Central memory CD8-positive, alpha-beta T cell (primary cell): ENCODE data around the gene OBSCN.

Experiments
- ATAC-seq: fragments of 150-1000 bp; cut with Tn5 transposase; replicated peaks from 2 replicates; pipeline ENCODE4 v1.10.0; 2022; ENCODE audit warnings: mild to moderate bottlenecking, moderate FRiP score, moderate number of reproducible peaks; ENCODE audit not compliant: poor library complexity, severe bottlenecking; ENCODE audit errors: extremely low read depth
- DNase-seq, 2 donors: peaks; one replicate each; pipeline ENCODE4 v3.0.0; 2021; ENCODE audit warnings: low spot score in 2 of 2
- H3K27ac Mint-ChIP-seq: one replicate; pipeline ENCODE4 v1.8.0; 2022; ENCODE audit warnings: low read depth, mild to moderate bottlenecking, moderate library complexity, mixed read lengths
- H3K27me3 Mint-ChIP-seq: one replicate; pipeline ENCODE4 v1.8.0; 2022; ENCODE audit warnings: mixed read lengths
- H3K36me3 Mint-ChIP-seq: one replicate; pipeline ENCODE4 v1.8.0; 2022; ENCODE audit warnings: mild to moderate bottlenecking, moderate library complexity, mixed read lengths; ENCODE audit not compliant: insufficient read depth
- H3K4me1 Mint-ChIP-seq: one replicate; pipeline ENCODE4 v1.8.0; 2022; ENCODE audit warnings: mixed read lengths
- H3K4me3 Mint-ChIP-seq: one replicate; pipeline ENCODE4 v1.8.0; 2022; ENCODE audit warnings: mild to moderate bottlenecking, moderate library complexity, mixed read lengths
- H3K9me3 Mint-ChIP-seq: one replicate; pipeline ENCODE4 v1.8.0; 2022; ENCODE audit warnings: mixed read lengths

OBSCN gene

DNA sequence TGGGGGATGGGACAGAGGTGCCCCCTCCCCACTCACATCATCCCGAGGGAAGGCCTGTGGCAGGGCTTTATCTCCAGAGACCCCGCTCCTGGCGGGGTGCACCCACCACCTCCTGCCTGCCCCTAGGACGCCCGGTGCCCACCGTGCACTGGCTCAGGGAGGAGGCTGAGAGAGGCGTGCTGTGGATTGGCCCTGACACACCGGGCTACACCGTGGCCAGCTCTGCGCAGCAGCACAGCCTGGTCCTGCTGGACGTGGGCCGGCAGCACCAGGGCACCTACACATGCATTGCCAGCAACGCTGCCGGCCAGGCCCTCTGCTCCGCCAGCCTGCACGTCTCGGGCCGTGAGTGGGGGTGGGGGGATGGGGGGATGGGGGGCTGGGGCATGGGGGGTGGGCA lies 127.1 kb downstream of the OBSCN start:
- Mint-ChIP-seq H3K36me3 (peaks cover 2% of the 10 kb centered on the region), H3K4me3 (no peak overlapping the region), H3K9me3 (no peaks in the 10 kb centered on the region), H3K27ac (no peak overlapping the region), H3K27me3 (no peaks in the 10 kb centered on the region), H3K4me1 (no peaks in the 10 kb centered on the region)
- DNase-seq = no peak
- ATAC-seq = no peak

DNA sequence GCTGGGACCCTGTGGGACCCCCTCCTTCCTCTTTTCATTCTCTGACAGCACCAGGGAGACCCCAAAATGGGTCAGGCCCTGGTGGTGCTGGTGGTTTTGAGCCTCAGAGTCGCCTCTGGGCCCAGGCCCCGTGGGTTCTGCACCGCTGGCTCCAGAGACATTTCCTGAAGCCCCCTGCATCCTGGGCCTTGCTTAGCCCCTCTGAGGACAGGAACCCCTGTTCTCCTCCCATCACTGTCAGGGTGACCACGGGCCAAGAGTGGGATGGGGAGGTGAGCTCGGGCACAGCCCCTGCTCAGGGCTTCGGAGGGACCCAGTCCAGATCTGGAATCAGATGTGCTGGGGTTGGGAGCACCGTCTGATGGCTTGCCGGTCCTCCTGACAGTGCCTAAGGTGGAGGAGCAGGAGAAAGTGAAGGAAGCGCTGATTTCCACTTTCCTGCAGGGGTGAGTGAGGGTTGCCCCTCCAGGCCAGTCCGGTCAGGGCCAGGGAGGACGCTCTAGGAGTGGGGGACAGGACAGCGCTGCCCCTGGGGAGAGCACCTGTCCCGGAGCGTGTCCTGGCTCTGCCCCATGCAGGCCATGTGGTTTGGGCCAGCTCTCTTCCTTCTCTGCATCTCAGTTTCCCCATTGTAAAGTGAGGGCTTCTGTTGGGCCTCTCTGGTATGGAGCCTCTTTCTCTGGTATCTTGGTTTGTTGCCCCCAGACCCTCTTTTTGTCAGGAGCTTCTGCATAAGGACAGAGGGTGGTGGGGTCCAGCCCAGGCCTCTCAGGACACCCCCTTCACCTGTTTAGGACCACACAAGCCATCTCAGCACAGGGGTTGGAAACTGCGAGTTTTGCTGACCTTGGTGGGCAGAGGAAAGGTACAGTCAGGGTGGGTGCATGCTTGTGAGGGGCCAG lies 127.8 kb downstream of the OBSCN start:
- no peak overlapping the region for H3K27ac Mint-ChIP-seq

DNA sequence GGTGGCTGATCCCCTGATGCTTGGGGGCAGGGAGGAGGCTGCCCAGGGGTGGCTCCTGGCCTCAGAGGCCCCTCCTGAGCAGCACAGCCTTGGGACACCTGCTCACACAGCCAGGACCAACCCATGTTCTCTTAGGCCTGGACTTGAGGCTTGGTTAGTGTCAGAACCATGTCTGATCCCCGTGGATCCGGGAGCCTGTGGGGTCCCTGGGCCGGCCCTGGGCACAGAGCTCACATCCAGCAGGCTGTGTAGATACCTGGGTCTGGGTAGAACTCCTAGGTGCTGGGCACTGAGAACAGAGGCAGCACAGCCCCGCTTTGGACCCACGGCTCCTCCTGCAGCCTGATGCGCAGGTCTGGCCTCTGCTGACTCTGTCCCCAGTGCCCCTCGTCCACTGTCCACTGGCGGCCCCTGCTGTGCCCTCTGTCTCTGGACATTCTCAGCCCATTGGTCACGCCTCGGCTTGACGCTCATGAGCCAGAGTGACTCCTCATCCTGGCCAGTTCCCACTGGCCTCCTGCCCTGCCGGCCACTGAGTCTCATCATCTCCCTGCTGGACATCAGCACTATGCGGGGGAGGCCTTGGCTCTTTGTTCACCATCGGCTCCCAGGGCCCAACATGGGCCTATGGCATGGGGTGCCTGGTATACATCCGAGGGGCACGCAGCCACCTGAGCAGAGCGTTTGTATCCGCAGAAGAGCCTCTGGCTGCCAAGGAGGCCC lies 128.6 kb downstream of the OBSCN start:
- DNase-seq (no peak), ATAC-seq (no peak)
- no peaks in the 10 kb centered on the region for H3K4me1 Mint-ChIP-seq
- H3K36me3 Mint-ChIP-seq = peaks cover 2% of the 10 kb centered on the region
- H3K9me3 Mint-ChIP-seq = no peaks in the 10 kb centered on the region
- H3K27ac Mint-ChIP-seq = peak overlapping the region; percentile 62
- no peak overlapping the region for H3K4me3 Mint-ChIP-seq
- no peaks in the 10 kb centered on the region for H3K27me3 Mint-ChIP-seq

More for the DNA sequence above, 127.8 kb downstream of the OBSCN start:
- H3K27me3 Mint-ChIP-seq = no peaks in the 10 kb centered on the region
- no peak overlapping the region for H3K4me3 Mint-ChIP-seq
- ATAC-seq = no peak
- H3K9me3 Mint-ChIP-seq = no peaks in the 10 kb centered on the region
- H3K36me3 Mint-ChIP-seq = peaks cover 2% of the 10 kb centered on the region
- DNase-seq = no peak
- no peaks in the 10 kb centered on the region for H3K4me1 Mint-ChIP-seq

DNA sequence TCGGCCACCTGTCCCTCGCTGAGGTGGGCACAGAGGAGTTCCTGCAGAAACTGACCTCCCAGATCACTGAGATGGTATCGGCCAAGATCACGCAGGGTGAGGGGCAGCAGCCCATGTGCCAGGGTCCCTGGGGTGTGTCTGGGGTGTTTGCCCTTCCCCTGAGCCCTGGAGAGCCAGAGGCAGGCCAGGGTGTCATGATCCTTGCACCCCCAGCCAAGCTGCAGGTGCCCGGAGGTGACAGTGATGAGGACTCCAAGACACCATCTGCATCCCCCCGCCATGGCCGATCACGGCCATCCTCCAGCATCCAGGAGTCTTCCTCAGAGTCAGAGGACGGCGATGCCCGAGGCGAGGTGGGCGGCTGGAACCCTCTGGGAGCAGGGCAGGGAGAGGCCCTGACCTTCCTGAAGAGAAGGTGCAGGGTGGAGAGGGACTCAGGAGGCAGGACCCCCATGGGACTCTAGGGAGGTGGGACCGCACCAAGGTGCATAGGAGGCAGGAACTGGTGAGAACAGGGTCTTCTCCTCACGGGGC lies 129.3 kb downstream of the OBSCN start:
- DNase-seq = no peak
- Mint-ChIP-seq H3K27ac (peak overlapping the region; percentile 62), H3K4me3 (no peak overlapping the region), H3K9me3 (no peaks in the 10 kb centered on the region), H3K4me1 (no peaks in the 10 kb centered on the region), H3K36me3 (peaks cover 2% of the 10 kb centered on the region), H3K27me3 (no peaks in the 10 kb centered on the region)
- ATAC-seq = no peak

DNA sequence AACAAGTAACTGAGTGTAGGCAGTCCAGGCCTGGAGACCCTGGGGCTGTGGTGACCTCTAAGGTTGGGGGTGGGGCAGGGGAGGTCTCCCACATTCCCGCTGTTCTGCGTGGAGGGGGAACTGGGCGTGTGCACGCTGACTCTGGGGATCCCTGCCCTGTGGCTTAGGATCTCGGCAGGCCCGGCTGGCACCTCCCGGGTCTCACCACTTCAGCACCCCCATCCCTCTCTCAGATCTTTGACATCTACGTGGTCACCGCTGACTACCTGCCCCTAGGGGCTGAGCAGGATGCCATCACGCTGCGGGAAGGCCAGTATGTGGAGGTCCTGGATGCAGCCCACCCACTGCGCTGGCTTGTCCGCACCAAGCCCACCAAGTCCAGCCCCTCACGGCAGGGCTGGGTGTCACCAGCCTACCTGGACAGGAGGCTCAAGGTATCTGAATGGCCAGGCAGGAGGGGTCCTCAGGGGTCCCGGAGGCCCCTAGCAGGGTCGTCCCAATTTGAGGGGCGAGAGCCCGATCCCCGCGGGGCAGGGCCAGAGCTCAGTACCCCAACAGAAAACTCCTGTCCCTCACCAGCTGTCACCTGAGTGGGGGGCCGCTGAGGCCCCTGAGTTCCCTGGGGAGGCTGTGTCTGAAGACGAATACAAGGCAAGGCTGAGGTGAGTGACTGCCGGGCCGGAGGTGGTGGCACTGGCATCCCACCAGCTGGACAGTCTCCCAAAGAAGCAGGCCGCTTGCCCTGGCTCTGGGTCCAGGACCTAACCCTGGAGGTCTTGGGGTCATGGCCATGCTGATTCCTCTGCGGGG lies 130.1 kb downstream of the OBSCN start:
- no peaks in the 10 kb centered on the region for H3K4me1 Mint-ChIP-seq
- H3K27ac Mint-ChIP-seq = no peak overlapping the region
- no peak overlapping the region for H3K4me3 Mint-ChIP-seq
- no peaks in the 10 kb centered on the region for H3K9me3 Mint-ChIP-seq
- ATAC-seq (no peak), DNase-seq (no peak)
- no peaks in the 10 kb centered on the region for H3K27me3 Mint-ChIP-seq
- H3K36me3 Mint-ChIP-seq = peaks cover 2% of the 10 kb centered on the region

DNA sequence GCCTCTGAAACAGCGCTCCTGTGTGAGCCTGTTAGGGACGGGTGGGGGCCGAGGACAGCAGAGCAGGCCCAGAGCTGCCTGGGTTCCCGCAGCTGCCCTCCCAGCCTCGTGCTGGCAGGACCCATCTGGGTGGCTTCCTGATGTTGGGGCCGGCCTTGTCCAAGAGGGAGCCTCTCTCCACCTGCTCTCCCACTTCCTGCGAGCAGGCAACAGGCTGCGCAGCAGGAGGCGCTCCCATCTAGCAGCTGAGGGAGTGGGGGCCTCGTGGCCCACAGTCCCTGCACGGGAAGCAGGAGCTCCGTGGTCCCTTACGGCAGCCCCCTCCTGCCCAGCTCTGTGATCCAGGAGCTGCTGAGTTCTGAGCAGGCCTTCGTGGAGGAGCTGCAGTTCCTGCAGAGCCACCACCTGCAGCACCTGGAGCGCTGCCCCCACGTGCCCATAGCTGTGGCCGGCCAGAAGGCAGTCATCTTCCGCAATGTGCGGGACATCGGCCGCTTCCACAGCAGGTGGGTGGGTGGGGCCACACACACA lies 130.7 kb downstream of the OBSCN start:
- no peaks in the 10 kb centered on the region for H3K9me3 Mint-ChIP-seq
- H3K27ac Mint-ChIP-seq = no peak overlapping the region
- no peaks in the 10 kb centered on the region for H3K27me3 Mint-ChIP-seq
- H3K4me3 Mint-ChIP-seq = no peak overlapping the region
- DNase-seq (no peak), ATAC-seq (no peak)
- H3K36me3 Mint-ChIP-seq = peaks cover 2% of the 10 kb centered on the region
- no peaks in the 10 kb centered on the region for H3K4me1 Mint-ChIP-seq

DNA sequence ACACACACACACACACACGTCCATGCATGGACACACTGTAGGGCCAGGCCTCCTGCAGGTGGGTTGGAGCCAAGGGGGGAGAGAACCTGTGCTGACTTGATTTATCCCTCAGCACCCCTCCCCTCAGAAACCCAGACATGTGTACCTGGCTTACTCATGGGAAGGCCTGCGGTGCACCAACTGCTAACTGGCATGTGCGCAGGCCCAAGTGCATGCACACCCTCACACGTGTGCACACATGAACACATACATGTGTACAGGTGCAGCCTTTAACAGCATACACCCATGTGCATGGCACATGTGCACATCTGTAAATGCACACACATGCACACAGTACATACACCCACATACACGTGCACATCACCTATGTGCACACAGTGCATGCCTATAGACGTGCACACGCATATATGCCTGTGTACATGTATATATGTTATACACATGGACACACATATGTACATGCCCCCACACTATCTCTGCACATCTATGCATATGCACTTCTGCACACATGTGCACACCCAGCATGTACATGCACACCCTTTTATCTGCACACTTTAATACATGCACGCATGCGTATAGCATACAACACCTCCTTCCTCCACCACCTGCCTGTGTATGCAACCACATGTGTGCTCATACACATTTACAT lies 131.3 kb downstream of the OBSCN start:
- Mint-ChIP-seq H3K36me3 (no peaks in the 10 kb centered on the region), H3K9me3 (no peaks in the 10 kb centered on the region), H3K4me1 (no peaks in the 10 kb centered on the region), H3K27ac (no peak overlapping the region), H3K4me3 (no peak overlapping the region), H3K27me3 (no peaks in the 10 kb centered on the region)
- ATAC-seq = no peak
- no peak for DNase-seq

DNA sequence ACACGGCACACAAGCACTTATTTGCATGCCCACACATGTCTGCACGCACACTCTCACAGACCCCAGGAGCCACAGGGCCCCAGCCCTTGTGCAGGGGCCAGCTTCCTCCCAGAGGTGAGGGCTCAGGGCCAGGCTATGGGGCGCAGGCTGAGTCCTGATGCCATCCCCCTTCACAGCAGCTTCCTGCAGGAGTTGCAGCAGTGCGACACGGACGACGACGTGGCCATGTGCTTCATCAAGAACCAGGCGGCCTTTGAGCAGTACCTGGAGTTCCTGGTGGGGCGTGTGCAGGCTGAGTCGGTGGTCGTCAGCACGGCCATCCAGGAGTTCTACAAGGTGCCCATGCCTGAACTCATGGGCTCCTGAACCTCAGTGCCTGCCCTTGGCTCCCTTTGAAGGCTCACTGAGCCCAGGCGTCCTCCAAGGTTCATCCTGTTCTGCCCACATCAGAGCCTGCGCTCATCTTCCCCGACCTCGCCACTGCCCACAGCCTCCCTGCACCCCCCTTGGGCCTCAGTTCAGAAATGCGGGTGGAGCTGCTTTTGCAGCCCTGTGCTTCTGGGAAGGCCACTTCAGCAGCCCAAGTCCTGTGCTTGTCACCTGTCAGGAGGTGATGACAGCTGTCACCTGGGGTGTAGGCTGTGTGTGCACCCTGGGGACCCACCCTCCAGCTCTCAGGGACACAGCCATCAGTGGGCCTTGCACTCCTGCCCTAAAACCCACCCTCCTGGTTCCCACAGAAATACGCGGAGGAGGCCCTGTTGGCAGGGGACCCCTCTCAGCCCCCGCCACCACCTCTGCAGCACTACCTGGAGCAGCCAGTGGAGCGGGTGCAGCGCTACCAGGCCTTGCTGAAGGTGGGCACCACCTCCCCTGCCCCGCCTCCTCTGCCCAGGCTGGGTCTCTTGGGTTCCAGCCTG lies 132.2 kb downstream of the OBSCN start:
- no peaks in the 10 kb centered on the region for H3K9me3 Mint-ChIP-seq

DNA sequence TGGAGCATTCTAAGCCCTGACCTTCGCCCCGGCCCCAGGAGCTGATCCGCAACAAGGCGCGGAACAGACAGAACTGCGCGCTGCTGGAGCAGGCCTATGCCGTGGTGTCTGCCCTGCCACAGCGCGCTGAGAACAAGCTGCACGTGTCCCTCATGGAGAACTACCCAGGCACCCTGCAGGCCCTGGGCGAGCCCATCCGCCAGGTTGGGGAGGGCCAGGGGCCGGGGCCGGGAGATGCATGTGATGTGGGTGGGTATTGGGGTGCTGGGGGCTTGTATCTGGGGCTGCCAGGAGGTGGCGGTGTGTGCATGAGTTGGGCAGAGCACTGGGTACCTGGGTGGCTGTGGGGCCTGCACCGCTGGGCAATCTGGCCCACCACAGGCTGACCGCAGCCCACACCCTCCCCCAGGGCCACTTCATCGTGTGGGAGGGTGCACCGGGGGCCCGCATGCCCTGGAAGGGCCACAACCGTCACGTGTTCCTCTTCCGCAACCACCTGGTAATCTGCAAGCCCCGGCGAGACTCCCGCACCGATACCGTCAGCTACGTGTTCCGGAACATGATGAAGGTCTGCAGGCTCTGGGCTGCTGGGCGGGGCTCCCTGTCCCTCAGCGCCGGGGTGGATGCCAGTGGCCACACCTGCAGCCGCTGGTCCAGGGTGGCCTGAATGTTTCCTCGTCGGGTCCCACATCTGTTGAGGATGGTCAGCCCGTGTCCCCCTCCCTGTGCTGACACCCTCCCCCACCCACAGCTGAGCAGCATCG lies 133.0 kb downstream of the OBSCN start:
- Mint-ChIP-seq H3K9me3 (no peaks in the 10 kb centered on the region), H3K36me3 (no peaks in the 10 kb centered on the region), H3K4me1 (no peaks in the 10 kb centered on the region), H3K4me3 (no peak overlapping the region), H3K27ac (no peak overlapping the region), H3K27me3 (no peaks in the 10 kb centered on the region)
- DNase-seq = no peak
- ATAC-seq = no peak

More for the DNA sequence above, 132.2 kb downstream of the OBSCN start:
- H3K4me1 Mint-ChIP-seq = no peaks in the 10 kb centered on the region
- H3K27me3 Mint-ChIP-seq = no peaks in the 10 kb centered on the region
- no peak for DNase-seq
- no peak overlapping the region for H3K27ac Mint-ChIP-seq
- no peak overlapping the region for H3K4me3 Mint-ChIP-seq
- no peaks in the 10 kb centered on the region for H3K36me3 Mint-ChIP-seq
- no peak for ATAC-seq

DNA sequence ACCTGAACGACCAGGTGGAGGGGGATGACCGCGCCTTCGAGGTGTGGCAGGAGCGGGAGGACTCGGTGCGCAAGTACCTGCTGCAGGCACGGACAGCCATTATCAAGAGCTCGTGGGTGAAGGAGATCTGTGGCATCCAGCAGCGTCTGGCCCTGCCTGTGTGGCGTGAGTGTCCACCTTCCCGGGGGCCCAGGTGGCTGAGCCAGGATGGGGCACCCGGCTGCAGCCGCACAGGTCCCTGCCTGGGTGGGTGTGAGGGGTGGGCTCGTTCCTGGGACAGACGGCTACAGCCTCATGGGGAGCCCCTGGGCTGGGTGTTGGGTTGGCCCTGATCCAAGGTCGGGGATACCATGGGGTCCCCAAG lies 133.6 kb downstream of the OBSCN start:
- H3K9me3 Mint-ChIP-seq = no peaks in the 10 kb centered on the region
- no peaks in the 10 kb centered on the region for H3K36me3 Mint-ChIP-seq
- H3K4me1 Mint-ChIP-seq = no peaks in the 10 kb centered on the region
- H3K4me3 Mint-ChIP-seq = no peak overlapping the region
- H3K27me3 Mint-ChIP-seq = no peaks in the 10 kb centered on the region
- ATAC-seq = no peak
- no peak overlapping the region for H3K27ac Mint-ChIP-seq
- DNase-seq = no peak
